HUES6 (cell line): Measurements from ENCODE around the gene ANKRD22.

Experiments
- H3K27ac ChIP-seq: 2 replicates; pipeline ENCODE4 v1.7.0; 2013; ENCODE audit warnings: low read depth, mild to moderate bottlenecking, low read length, inconsistent platforms
- H3K27me3 ChIP-seq: 2 replicates; pipeline ENCODE4 v1.6.1; 2013; ENCODE audit warnings: low read length; ENCODE audit not compliant: control insufficient read depth, insufficient read depth
- H3K36me3 ChIP-seq: 2 replicates; pipeline ENCODE4 v1.6.1; 2013; ENCODE audit warnings: low read length; ENCODE audit not compliant: control insufficient read depth, insufficient read depth
- H3K4me1 ChIP-seq: 2 replicates; pipeline ENCODE4 v1.6.1; 2013; ENCODE audit warnings: low read length; ENCODE audit not compliant: control insufficient read depth, insufficient read depth
- H3K4me3 ChIP-seq: 2 replicates; pipeline ENCODE4 v1.5.1; 2013; ENCODE audit warnings: low read depth, low read length
- H3K9ac ChIP-seq: one replicate; pipeline ENCODE4 v1.6.1; 2013; ENCODE audit warnings: mild to moderate bottlenecking, low read length
- H3K9me3 ChIP-seq: 2 replicates; pipeline ENCODE4 v1.6.1; 2013; ENCODE audit warnings: low read depth, low read length; ENCODE audit not compliant: control insufficient read depth, insufficient read depth

Gene ANKRD22

DNA sequence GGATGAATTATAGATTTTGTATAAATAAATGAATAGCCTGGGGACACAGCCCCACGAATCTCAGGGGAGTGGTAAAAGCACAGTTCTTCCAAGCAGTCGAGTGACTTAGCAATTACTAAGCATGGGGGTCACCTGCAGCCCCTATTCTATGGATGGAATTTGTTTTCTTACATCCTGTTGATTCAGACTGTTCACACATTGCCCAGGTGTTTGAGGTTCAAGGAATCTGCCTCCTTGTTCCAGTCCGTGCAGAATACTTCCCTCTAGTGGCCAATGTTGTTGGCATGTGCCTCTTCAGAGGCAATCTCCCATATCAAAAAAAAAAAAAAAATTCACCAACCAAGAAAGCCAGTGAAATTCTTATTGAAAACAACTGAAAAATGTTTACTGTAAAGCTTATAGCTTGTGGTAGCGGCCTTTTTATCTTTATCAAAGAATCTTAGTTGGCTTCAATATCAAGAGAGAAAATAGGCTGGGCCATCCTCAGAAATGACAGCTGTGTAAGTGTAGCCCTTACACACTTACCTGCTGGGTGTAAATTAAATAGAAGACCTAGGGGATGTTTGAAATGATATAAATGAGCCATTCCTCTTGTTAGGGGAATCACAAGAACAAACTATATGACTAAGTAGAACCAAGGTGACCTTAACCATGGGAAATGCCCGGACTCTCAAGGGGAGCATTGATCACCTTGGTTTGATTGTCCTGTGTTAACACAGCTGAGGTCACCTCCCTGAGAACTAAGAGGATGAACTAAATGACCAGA lies 41.3 kb downstream of the ANKRD22 start:
- Histone ChIP-seq H3K27me3 (0 out of 2 replicates have a peak, but pooled peaks cover 3% of the 10 kb centered on the region), H3K9ac (no peak overlapping the region), H3K4me1 (no peaks in the 10 kb centered on the region; the same call in 1 of the 2 replicates), H3K27ac (no peak overlapping the region), H3K4me3 (no peak overlapping the region), H3K36me3 (no peaks in the 10 kb centered on the region), H3K9me3 (no peaks in the 10 kb centered on the region)

GRCh38 chr10:88809621-88810020 lies 42.0 kb downstream of the ANKRD22 start:
- Histone ChIP-seq H3K27me3 (0 out of 2 replicates have a peak, but pooled peaks cover 3% of the 10 kb centered on the region), H3K27ac (no peak overlapping the region), H3K36me3 (no peaks in the 10 kb centered on the region), H3K9ac (no peak overlapping the region), H3K9me3 (no peaks in the 10 kb centered on the region), H3K4me3 (no peak overlapping the region), H3K4me1 (peaks cover under 1% of the 10 kb centered on the region; the same call in 1 of the 2 replicates)

- Histone ChIP-seq H3K9me3 (no peaks in the 10 kb centered on the region), H3K27me3 (0 out of 2 replicates have a peak, but pooled peaks cover 3% of the 10 kb centered on the region), H3K9ac (no peak overlapping the region), H3K27ac (no peak overlapping the region), H3K36me3 (no peaks in the 10 kb centered on the region), H3K4me3 (no peak overlapping the region), H3K4me1 (peaks cover 12% of the 10 kb centered on the region)
Observed at GRCh38 chr10:88805924-88806323, 45.7 kb downstream of the ANKRD22 start.

- H3K27me3 ChIP-seq: 0 out of 2 replicates have a peak, but pooled peaks cover 3% of the 10 kb centered on the region
- no peak overlapping the region for H3K27ac ChIP-seq
- no peak overlapping the region for H3K4me3 ChIP-seq
- H3K9me3 ChIP-seq: no peaks in the 10 kb centered on the region
- H3K9ac ChIP-seq: no peak overlapping the region
- H3K36me3 ChIP-seq: no peaks in the 10 kb centered on the region
- H3K4me1 ChIP-seq: peaks cover 12% of the 10 kb centered on the region
Observed at GRCh38 chr10:88805361-88805760, 46.3 kb downstream of the ANKRD22 start.

DNA sequence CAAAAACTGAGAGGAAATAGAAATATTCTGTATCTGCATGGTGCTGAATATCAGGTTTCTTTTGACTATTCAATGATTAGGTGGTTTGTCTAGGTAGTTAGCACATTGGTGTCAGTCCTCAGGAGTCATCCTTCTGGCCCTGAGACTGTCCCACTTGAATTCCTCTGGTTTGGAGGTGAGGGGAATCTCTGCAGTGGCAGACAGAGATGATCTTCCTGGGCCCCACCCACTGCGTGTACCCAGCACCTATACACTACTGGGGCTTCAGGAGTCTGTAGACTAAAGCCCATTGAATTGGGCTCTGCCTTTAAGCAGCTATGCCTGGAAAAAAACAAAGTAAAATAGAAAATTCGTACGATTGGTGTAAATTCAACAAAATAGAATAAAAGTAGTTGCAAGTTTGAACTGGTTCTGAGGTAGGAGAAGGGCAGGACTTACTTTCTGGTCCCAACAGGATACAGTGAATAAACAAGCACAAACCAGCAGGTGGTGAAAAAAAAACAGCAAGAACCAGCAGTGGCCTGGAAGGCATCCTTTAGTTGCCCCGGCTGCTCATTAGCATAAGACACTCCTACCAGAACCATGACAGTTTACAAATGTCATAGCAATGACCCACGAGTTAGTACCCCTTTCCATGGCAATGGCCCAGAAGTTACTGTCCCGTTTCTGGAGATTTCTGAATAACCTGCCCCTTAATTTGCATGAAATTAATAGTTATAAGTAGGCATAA lies 47.4 kb downstream of the ANKRD22 start:
- no peak overlapping the region for H3K27ac ChIP-seq
- H3K27me3 ChIP-seq: 0 out of 2 replicates have a peak, but pooled peaks cover 3% of the 10 kb centered on the region
- no peak overlapping the region for H3K9ac ChIP-seq
- H3K36me3 ChIP-seq: no peaks in the 10 kb centered on the region
- H3K9me3 ChIP-seq: no peaks in the 10 kb centered on the region
- no peak overlapping the region for H3K4me3 ChIP-seq
- peaks cover 12% of the 10 kb centered on the region for H3K4me1 ChIP-seq

- H3K27ac ChIP-seq: no peak overlapping the region
- no peaks in the 10 kb centered on the region for H3K9me3 ChIP-seq
- peaks cover 12% of the 10 kb centered on the region for H3K4me1 ChIP-seq
- H3K36me3 ChIP-seq: no peaks in the 10 kb centered on the region
- no peak overlapping the region for H3K4me3 ChIP-seq
- H3K9ac ChIP-seq: no peak overlapping the region
- H3K27me3 ChIP-seq: 0 out of 2 replicates have a peak, but pooled peaks cover 3% of the 10 kb centered on the region
Observed at GRCh38 chr10:88803641-88804040, 48.0 kb downstream of the ANKRD22 start.

- H3K36me3 ChIP-seq: no peaks in the 10 kb centered on the region
- H3K27ac ChIP-seq: no peak within 1 kb of the TSS
- no peaks in the 10 kb centered on the region for H3K9me3 ChIP-seq
- no peak within 1 kb of the TSS for H3K9ac ChIP-seq
- peaks cover 12% of the 10 kb centered on the region for H3K4me1 ChIP-seq
- H3K27me3 ChIP-seq: 0 out of 2 replicates have a peak, but pooled peaks cover 3% of the 10 kb centered on the region
- no peak within 1 kb of the TSS for H3K4me3 ChIP-seq
Observed at GRCh38 chr10:88802523-88803285, 48.9 kb downstream of the ANKRD22 start, which contains the start of gene LIPM. Gene LIPM (plus strand): TSS chr10:88802730. CDS start chr10:88802897, 167 bp downstream.

DNA sequence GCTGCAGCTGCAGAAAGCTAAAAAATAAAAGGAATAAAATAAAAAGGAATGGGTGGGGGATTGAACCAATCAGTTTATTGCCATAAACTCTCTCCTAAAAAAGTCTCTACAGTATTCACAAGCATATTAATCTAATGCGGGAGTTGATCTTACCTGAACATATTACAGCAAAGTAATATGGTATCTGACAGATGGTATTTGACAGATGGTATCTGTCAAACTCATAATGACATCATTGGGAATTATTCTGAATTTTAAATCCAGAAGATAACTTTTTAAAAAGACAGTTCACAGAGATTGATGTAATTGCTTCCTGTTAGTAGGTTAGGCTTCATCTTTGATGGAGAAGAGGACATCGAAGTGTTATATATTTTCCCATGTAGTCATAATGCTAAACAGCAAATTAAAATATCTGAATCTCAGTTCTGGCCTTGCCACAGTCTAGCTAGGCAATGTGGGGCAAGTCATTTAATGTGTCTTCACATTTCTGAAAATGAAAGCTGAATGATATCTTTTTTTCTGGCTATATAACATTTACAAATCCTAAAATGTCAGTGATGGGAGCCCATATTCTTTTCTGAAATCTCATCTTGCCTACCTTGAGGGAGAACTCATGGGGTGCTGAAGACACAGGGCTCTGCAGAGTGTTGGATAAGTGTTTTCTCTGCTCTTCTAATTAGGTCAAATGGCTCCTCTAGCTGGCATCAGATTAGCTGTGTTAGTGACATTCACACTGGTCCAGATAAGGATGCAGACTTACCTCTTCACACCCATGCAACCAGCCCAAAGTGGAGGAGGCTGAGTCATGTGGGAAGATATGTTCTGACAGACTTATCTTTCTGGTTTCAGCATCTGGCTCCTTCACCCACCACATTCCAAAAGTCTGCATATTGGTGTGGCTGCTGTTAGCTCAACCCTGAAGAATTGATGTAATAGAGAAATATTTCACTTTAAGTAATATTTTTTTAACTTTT lies 51.2 kb downstream of the ANKRD22 start:
- no peak overlapping the region for H3K9ac ChIP-seq
- no peak overlapping the region for H3K4me3 ChIP-seq
- H3K36me3 ChIP-seq: no peaks in the 10 kb centered on the region
- no peak overlapping the region for H3K27ac ChIP-seq
- peaks cover 12% of the 10 kb centered on the region for H3K4me1 ChIP-seq
- no peaks in the 10 kb centered on the region for H3K9me3 ChIP-seq
- no peaks in the 10 kb centered on the region; the same call in 1 of the 2 replicates for H3K27me3 ChIP-seq

DNA sequence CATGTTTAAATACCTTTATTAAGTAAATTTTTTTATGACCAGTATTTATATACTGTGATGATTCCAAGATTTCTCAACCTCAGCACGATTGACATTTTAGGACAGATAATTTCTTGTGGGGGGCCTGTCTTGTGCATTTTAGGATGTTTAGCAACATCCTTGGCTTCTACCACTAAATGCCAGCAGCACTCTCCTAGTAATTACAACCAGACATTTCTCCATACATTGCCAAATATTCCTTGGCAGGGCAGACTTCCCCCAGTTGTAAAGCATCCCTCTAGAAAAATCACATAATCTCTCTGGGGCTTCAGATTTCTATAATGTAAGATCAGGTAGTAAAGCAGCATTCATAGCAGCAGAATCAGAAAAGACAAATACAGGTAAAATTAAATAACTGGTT lies 56.9 kb downstream of the ANKRD22 start:
- no peaks in the 10 kb centered on the region for H3K9me3 ChIP-seq

More for the DNA sequence above, 56.9 kb downstream of the ANKRD22 start:
- H3K4me3 ChIP-seq: no peak overlapping the region
- H3K4me1 ChIP-seq: no peaks in the 10 kb centered on the region
- H3K27ac ChIP-seq: no peak overlapping the region
- no peak overlapping the region for H3K9ac ChIP-seq
- H3K27me3 ChIP-seq: no peaks in the 10 kb centered on the region; the same call in 1 of the 2 replicates
- no peaks in the 10 kb centered on the region for H3K36me3 ChIP-seq
